ENCODE data around the gene PTPRO.

Gene PTPRO

GRCh38 chr12:15494329-15495046, 172.2 kb downstream of the PTPRO start:
- no peak overlapping the region for H3K27ac ChIP-seq (ENCODE audit: low read depth, low read length)
- no peaks in the 10 kb centered on the region for H3K9me3 ChIP-seq (ENCODE audit: insufficient read depth, low read depth, low read length)
- WGBS, result 47% methylated on average over 4 of the region's 4 CpGs
- no peaks in the 10 kb centered on the region for H3K36me3 ChIP-seq (ENCODE audit: insufficient read depth, low read length)
- H3K9ac ChIP-seq (ENCODE audit: low read depth, low read length), result no peak overlapping the region
- H3K4me1 ChIP-seq (ENCODE audit: insufficient read depth, low read length), result no peaks in the 10 kb centered on the region
- no peak overlapping the region for H3K4me3 ChIP-seq (ENCODE audit: low read length)
- H3K27me3 ChIP-seq (ENCODE audit: insufficient read depth, low read length), result no peaks in the 10 kb centered on the region

- no peak overlapping the region for H3K27ac ChIP-seq (ENCODE audit: low read depth, low read length)
- no peaks in the 10 kb centered on the region for H3K4me1 ChIP-seq (ENCODE audit: insufficient read depth, low read length)
- H3K9ac ChIP-seq (ENCODE audit: low read depth, low read length), result no peak overlapping the region
- no peaks in the 10 kb centered on the region for H3K9me3 ChIP-seq (ENCODE audit: insufficient read depth, low read depth, low read length)
- no CpG with 5 or more reads among the region's 1 CpG for WGBS
- H3K36me3 ChIP-seq (ENCODE audit: insufficient read depth, low read length), result no peaks in the 10 kb centered on the region
- no peak overlapping the region for H3K4me3 ChIP-seq (ENCODE audit: low read length)
- no peaks in the 10 kb centered on the region for H3K27me3 ChIP-seq (ENCODE audit: insufficient read depth, low read length)
Measured at GRCh38 chr12:15495746-15496145, 173.4 kb downstream of the PTPRO start.

GRCh38 chr12:15496738-15497137, 174.4 kb downstream of the PTPRO start:
- no peaks in the 10 kb centered on the region for H3K9me3 ChIP-seq (ENCODE audit: insufficient read depth, low read depth, low read length)
- H3K36me3 ChIP-seq (ENCODE audit: insufficient read depth, low read length), result no peaks in the 10 kb centered on the region
- H3K27me3 ChIP-seq (ENCODE audit: insufficient read depth, low read length), result no peaks in the 10 kb centered on the region
- H3K27ac ChIP-seq (ENCODE audit: low read depth, low read length), result no peak overlapping the region
- no peak overlapping the region for H3K9ac ChIP-seq (ENCODE audit: low read depth, low read length)
- no peak overlapping the region for H3K4me3 ChIP-seq (ENCODE audit: low read length)
- H3K4me1 ChIP-seq (ENCODE audit: insufficient read depth, low read length), result no peaks in the 10 kb centered on the region

GRCh38 chr12:15497671-15498292, 175.5 kb downstream of the PTPRO start:
- 89% methylated on average over 3 of the region's 4 CpGs for WGBS
- no peaks in the 10 kb centered on the region for H3K27me3 ChIP-seq (ENCODE audit: insufficient read depth, low read length)
- no peaks in the 10 kb centered on the region for H3K4me1 ChIP-seq (ENCODE audit: insufficient read depth, low read length)
- H3K36me3 ChIP-seq (ENCODE audit: insufficient read depth, low read length), result no peaks in the 10 kb centered on the region
- H3K27ac ChIP-seq (ENCODE audit: low read depth, low read length), result no peak overlapping the region
- H3K9ac ChIP-seq (ENCODE audit: low read depth, low read length), result no peak overlapping the region
- no peak overlapping the region for H3K4me3 ChIP-seq (ENCODE audit: low read length)
- H3K9me3 ChIP-seq (ENCODE audit: insufficient read depth, low read depth, low read length), result no peaks in the 10 kb centered on the region

- 42% methylated on average over 2 of the region's 2 CpGs for WGBS
- H3K9ac ChIP-seq (ENCODE audit: low read depth, low read length), result no peak overlapping the region
- no peaks in the 10 kb centered on the region for H3K36me3 ChIP-seq (ENCODE audit: insufficient read depth, low read length)
- no peaks in the 10 kb centered on the region for H3K9me3 ChIP-seq (ENCODE audit: insufficient read depth, low read depth, low read length)
- no peaks in the 10 kb centered on the region for H3K4me1 ChIP-seq (ENCODE audit: insufficient read depth, low read length)
- H3K27ac ChIP-seq (ENCODE audit: low read depth, low read length), result no peak overlapping the region
- H3K27me3 ChIP-seq (ENCODE audit: insufficient read depth, low read length), result no peaks in the 10 kb centered on the region
- H3K4me3 ChIP-seq (ENCODE audit: low read length), result no peak overlapping the region
Measured at GRCh38 chr12:15502211-15502610, 179.9 kb downstream of the PTPRO start.

- H3K27ac ChIP-seq (ENCODE audit: low read depth, low read length), result no peak overlapping the region
Measured at GRCh38 chr12:15505616-15506015, 183.3 kb downstream of the PTPRO start.

GRCh38 chr12:15515010-15515409, 192.7 kb downstream of the PTPRO start:
- Histone ChIP-seq H3K27ac (ENCODE audit: low read depth, low read length) (no peak overlapping the region), H3K27me3 (ENCODE audit: insufficient read depth, low read length) (no peaks in the 10 kb centered on the region), H3K9me3 (ENCODE audit: insufficient read depth, low read depth, low read length) (no peaks in the 10 kb centered on the region; the same call in 1 of the 2 replicates), H3K9ac (ENCODE audit: low read depth, low read length) (no peak overlapping the region), H3K4me1 (ENCODE audit: insufficient read depth, low read length) (0 out of 2 replicates have a peak, but pooled peaks cover 6% of the 10 kb centered on the region), H3K4me3 (ENCODE audit: low read length) (no peak overlapping the region), H3K36me3 (ENCODE audit: insufficient read depth, low read length) (no peaks in the 10 kb centered on the region)
- no CpG with 5 or more reads among the region's 4 CpGs for WGBS

More at GRCh38 chr12:15505616-15506015, 183.3 kb downstream of the PTPRO start:
- H3K4me1 ChIP-seq (ENCODE audit: insufficient read depth, low read length), result no peaks in the 10 kb centered on the region
- no peak overlapping the region for H3K9ac ChIP-seq (ENCODE audit: low read depth, low read length)
- H3K36me3 ChIP-seq (ENCODE audit: insufficient read depth, low read length), result no peaks in the 10 kb centered on the region
- 100% methylated on average over 3 of the region's 4 CpGs for WGBS
- H3K9me3 ChIP-seq (ENCODE audit: insufficient read depth, low read depth, low read length), result no peaks in the 10 kb centered on the region
- H3K27me3 ChIP-seq (ENCODE audit: insufficient read depth, low read length), result no peaks in the 10 kb centered on the region
- no peak overlapping the region for H3K4me3 ChIP-seq (ENCODE audit: low read length)

GRCh38 chr12:15520083-15520482, 197.8 kb downstream of the PTPRO start:
- no peaks in the 10 kb centered on the region; the same call in 1 of the 2 replicates for H3K9me3 ChIP-seq (ENCODE audit: insufficient read depth, low read depth, low read length)
- H3K4me1 ChIP-seq (ENCODE audit: insufficient read depth, low read length), result 0 out of 2 replicates have a peak, but pooled peaks cover 6% of the 10 kb centered on the region
- H3K4me3 ChIP-seq (ENCODE audit: low read length), result no peak overlapping the region
- no peak overlapping the region for H3K9ac ChIP-seq (ENCODE audit: low read depth, low read length)
- H3K27me3 ChIP-seq (ENCODE audit: insufficient read depth, low read length), result no peaks in the 10 kb centered on the region
- WGBS, result 70% methylated on average over 2 of the region's 2 CpGs
- no peaks in the 10 kb centered on the region for H3K36me3 ChIP-seq (ENCODE audit: insufficient read depth, low read length)
- H3K27ac ChIP-seq (ENCODE audit: low read depth, low read length), result no peak overlapping the region

- Histone ChIP-seq H3K4me1 (ENCODE audit: insufficient read depth, low read length) (0 out of 2 replicates have a peak, but pooled peaks cover 6% of the 10 kb centered on the region), H3K4me3 (ENCODE audit: low read length) (no peak overlapping the region), H3K27me3 (ENCODE audit: insufficient read depth, low read length) (no peaks in the 10 kb centered on the region), H3K9me3 (ENCODE audit: insufficient read depth, low read depth, low read length) (no peaks in the 10 kb centered on the region; the same call in 1 of the 2 replicates), H3K27ac (ENCODE audit: low read depth, low read length) (no peak overlapping the region), H3K36me3 (ENCODE audit: insufficient read depth, low read length) (no peaks in the 10 kb centered on the region), H3K9ac (ENCODE audit: low read depth, low read length) (no peak overlapping the region)
- WGBS, result 90% methylated on average over 5 of the region's 6 CpGs
Measured at GRCh38 chr12:15520844-15521243, 198.5 kb downstream of the PTPRO start.

GRCh38 chr12:15522574-15523187, 200.4 kb downstream of the PTPRO start:
- Histone ChIP-seq H3K27me3 (ENCODE audit: insufficient read depth, low read length) (no peaks in the 10 kb centered on the region), H3K9ac (ENCODE audit: low read depth, low read length) (no peak overlapping the region), H3K4me3 (ENCODE audit: low read length) (no peak overlapping the region), H3K36me3 (ENCODE audit: insufficient read depth, low read length) (no peaks in the 10 kb centered on the region), H3K4me1 (ENCODE audit: insufficient read depth, low read length) (0 out of 2 replicates have a peak, but pooled peaks cover 6% of the 10 kb centered on the region), H3K9me3 (ENCODE audit: insufficient read depth, low read depth, low read length) (no peaks in the 10 kb centered on the region; the same call in 1 of the 2 replicates), H3K27ac (ENCODE audit: low read depth, low read length) (no peak overlapping the region)
- WGBS, result 63% methylated on average over 2 of the region's 3 CpGs

- Histone ChIP-seq H3K4me3 (ENCODE audit: low read length) (no peak overlapping the region), H3K27ac (ENCODE audit: low read depth, low read length) (no peak overlapping the region), H3K36me3 (ENCODE audit: insufficient read depth, low read length) (no peaks in the 10 kb centered on the region), H3K9ac (ENCODE audit: low read depth, low read length) (no peak overlapping the region), H3K9me3 (ENCODE audit: insufficient read depth, low read depth, low read length) (no peaks in the 10 kb centered on the region), H3K4me1 (ENCODE audit: insufficient read depth, low read length) (no peaks in the 10 kb centered on the region), H3K27me3 (ENCODE audit: insufficient read depth, low read length) (no peaks in the 10 kb centered on the region)
- 67% methylated on average over 2 of the region's 2 CpGs for WGBS
Measured at GRCh38 chr12:15525441-15525840, 203.1 kb downstream of the PTPRO start.
